NCI-H2107 treated with DMSO at 0.1 percent for 48 hours (cell line): Measurements from ENCODE around the gene RNU6-1.

Experiments
- DNase-seq: peaks from one replicate; lab custom pipeline; 2025; ENCODE audit not compliant: unreplicated experiment; lab: John Stamatoyannopoulos, UW

The RNU6-1 gene

GRCh38 chr15:67834581-67835296 lies 5.1 kb downstream of the RNU6-1 start:
- DNase-seq: no peak

DNA sequence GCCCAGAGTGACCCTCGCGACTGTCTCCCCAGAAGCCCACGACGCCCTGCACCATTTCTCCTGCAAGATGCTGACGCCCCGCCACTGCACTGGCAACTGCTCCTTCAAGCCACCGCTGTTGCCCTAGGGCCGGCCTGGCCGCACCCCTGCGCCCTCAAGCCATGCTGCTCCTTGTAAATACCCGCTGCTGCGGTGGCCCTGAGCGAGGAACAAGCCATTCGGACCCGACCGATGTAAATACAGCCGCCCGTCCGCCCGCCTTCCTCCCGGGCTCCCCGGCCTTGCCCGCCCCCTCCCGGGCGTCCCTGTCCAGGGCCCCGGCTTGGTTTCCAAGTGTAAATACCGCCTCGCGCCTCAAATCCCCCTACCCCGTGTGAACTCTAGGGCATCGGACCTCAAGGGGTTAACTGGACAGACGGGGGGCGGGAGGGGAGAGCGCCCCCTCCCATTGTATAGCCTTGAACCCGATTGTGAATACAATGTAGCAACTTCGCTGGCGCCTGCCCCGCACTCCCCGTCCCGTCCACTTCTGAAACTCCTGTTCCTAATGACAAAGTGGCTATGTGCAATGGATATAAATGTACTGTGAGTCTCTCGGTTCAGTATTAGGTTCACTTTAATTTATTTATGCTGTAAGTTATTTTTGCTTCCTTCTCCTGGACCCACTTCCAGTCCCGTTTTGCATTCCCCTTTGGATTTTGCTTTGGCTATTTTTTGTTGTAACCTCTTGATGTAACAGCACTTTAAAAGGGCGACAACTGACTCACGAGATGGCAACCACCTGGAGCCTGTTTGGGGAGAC lies 5.9 kb downstream of the RNU6-1 start:
- DNase-seq: no peak

DNA sequence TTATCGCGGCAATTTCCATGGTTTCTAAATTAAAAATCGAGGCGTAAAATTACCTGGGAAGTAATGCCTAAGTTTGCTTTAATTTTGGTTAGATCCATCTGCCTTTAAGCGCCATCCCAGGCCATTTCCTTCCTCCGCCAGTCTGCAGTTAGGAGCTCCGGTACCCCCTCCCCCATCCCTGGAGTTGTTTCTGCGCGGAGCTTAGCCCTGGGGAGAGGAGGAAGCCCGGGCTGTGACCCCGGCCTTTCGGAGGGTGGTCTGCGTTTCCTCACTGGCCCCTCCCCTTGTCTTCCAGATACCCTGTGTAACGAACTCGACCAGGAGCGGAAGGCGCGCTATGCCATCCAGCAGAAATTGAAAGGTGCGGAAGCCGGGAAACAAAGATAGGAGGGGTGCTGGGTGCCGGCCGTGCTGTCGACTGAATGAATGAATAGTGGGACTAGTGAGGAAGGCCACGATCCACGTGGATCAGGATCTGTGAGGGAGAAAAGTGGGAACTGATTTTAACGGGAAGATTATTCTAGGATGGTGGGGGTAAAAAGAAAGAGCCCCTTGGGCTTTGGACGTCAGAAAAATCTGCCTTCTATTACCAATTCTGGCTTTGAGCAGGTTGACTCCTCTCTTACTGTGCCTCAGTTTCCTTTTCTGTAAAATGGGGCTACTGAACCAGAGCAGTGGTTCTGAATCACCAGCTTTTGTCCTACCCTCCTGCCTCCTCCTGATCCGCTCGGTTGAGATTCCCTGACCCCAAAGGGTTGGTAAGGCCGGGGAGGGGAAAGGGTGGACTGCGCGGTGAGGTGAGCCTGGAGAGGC lies 6.7 kb downstream of the RNU6-1 start:
- no peak for DNase-seq

- no peak for DNase-seq
Observed at GRCh38 chr15:67832031-67832551, 7.8 kb downstream of the RNU6-1 start.

DNA sequence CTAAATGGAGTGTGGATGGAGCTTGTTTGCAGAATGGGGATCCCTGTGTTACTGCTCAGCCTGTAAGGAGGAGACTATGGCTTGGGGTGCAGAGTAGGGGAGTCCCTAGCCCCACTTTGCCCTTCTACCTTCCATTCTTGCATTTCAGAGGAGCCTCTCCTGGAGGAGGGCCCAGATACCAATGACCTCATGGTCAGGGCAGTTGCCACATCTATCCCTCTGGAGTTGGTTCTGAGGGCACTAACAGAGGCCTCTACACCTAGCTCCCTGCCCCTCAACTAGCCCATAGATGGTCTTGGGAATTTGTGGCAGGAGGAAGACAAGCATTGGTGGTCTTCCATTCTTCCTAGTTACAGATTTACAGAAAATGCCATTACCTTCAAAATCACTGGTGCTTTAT lies 8.5 kb downstream of the RNU6-1 start:
- no peak for DNase-seq

- DNase-seq: no peak
Observed at GRCh38 chr15:67829647-67830504, 10.0 kb downstream of the RNU6-1 start.

DNA sequence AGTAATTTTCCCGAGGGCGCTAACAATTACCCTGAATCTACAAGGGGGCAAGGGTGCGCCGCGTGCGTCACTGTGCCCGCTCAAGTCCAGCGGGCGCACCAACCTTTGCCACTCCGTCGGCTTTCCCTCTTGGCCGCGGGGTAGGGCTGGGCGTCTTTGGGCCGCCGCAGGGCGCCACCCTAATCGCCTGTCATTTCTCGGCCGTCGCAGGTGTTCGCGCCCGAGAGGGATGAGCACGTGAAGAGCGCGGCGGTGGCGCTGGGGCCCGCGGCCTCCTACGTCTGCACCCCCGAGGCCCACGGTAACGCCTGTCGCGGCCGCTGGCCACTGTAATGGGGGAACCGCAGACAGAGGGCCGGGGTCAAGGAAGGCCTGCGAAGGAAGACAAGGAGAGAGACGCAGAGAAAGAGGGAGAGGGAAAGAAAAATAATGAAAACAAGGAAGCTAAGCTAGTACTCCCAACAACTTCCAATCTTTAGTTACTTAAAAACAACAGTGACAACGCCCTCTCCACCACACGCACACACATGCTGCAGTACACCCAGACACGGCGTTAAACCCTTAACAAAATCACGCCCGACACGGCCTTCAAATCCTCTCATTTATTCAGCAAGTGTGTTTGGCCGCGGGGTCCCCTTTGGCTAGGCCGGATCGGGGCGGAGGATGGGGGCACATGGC lies 10.7 kb downstream of the RNU6-1 start:
- DNase-seq: no peak

GRCh38 chr15:67828278-67828968 lies 11.4 kb downstream of the RNU6-1 start:
- DNase-seq: no peak

DNA sequence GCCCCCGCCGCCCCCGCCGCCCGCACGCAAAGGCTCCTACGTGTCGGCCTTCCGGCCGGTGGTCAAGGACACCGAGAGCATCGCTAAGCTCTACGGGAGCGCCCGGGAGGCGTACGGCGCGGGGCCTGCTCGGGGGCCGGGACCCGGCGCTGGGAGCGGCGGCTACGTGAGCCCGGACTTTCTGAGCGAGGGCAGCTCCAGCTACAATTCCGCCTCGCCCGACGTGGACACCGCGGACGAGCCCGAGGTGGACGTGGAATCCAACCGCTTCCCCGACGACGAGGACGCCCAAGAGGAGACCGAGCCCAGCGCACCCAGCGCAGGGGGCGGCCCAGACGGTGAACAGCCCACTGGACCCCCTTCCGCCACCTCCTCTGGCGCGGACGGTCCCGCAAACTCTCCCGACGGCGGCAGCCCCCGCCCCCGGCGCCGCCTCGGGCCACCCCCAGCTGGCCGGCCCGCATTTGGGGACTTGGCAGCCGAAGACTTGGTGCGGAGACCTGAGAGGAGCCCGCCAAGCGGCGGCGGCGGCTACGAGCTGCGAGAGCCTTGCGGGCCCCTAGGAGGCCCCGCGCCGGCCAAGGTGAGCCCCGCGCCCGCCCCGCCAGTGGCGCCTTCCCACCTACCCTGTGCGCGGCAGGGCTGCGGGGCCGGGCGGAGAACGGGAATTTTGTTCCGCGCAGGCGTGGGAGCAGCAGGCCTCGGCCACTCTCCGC lies 12.1 kb downstream of the RNU6-1 start:
- no peak for DNase-seq

DNA sequence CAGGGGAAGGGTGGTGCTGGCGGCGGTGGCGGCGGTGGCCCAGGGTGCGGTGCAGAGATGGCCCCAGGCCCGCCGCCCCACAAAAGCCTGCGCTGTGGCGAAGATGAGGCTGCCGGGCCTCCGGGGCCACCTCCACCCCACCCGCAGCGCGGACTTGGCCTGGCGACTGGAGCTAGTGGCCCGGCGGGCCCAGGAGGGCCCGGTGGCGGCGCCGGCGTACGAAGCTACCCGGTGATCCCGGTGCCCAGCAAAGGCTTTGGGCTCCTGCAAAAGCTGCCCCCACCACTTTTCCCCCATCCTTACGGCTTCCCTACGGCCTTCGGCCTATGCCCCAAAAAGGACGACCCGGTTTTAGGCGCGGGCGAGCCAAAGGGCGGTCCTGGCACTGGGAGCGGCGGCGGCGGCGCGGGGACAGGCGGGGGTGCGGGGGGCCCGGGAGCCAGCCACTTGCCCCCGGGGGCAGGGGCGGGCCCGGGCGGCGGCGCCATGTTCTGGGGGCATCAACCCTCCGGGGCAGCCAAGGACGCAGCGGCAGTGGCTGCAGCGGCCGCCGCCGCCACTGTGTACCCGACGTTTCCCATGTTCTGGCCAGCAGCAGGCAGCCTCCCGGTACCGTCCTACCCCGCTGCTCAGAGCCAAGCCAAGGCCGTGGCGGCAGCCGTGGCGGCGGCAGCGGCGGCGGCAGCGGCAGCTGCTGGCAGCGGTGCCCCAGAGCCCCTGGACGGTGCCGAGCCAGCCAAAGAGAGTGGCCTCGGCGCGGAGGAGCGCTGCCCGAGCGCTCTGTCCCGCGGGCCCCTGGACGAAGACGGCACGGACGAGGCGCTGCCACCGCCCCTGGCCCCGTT lies 12.9 kb downstream of the RNU6-1 start:
- no peak for DNase-seq

GRCh38 chr15:67825881-67826716 lies 13.7 kb downstream of the RNU6-1 start:
- no peak for DNase-seq

DNA sequence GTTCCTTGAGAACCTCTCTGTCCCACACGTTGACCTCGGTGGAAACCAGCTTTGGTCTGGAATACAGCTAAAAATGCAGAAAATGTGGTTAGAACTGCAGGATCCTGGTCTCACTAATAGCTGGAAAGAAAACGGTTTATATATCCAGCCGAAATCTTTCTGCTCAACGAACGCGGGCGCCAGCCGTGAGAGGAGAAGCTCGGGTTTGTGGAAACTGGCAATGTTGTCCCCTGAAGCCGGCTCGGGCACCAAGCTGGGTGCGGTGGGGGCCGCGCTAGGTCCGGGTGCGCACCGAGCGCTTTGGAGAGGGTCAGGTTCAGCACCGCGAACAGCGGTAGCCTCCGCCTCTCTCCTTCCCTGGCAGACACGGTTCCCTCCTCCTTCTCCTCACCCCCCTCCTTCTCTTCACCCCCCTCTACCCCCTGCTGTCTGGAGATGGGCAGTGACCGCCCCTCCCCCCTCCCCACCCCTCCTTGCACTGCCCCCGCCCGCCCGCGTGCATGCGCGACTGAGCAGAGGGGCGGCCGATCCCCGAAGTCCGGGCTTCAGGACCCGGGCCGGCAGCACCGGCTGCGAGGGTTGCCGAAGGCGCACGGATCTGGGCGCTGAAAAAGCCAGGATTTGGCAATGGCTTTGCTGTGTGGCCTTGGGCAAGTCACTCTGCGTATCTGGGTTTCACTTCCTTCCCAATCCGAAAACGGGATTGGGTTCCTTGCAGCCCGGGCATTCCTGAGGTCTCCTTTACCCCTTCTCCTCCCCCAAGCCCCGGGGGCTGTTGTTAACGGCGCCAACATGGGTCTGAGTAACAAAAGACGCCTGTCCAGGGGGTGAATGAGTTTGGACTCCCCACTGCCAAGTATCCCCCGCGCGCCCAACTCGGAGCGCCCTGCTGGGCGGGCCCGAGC lies 14.6 kb downstream of the RNU6-1 start, which contains the start of gene SKOR1:
SKOR1 (plus strand) TSS at position 534 of the 905 bp plus-strand sequence; CDS start at position 628, 94 bp downstream.
- DNase-seq: no peak

GRCh38 chr15:67824197-67824968 lies 15.5 kb downstream of the RNU6-1 start:
- DNase-seq: no peak

- no peak for DNase-seq
Observed at GRCh38 chr15:67823314-67824196, 16.3 kb downstream of the RNU6-1 start.
